GM20000 (cell line): ENCODE measurements around the gene GBX2.

Experiments
- DNase-seq: peaks from one replicate; pipeline ENCODE4 v3.0.0; 2012; ENCODE audit warnings: low spot score
- CTCF ChIP-seq: IDR thresholded peaks from 2 replicates; pipeline ENCODE4 v1.5.1; 2012; ENCODE audit warnings: mild to moderate bottlenecking, control low read depth; ENCODE audit errors: extremely low read depth, missing control alignments

GBX2 gene

GRCh38 chr2:236168110-236169080 is at the start of gene GBX2:
Gene GBX2, minus strand, starts transcription at chr2:236168386. Its CDS starts 415 bp downstream, at chr2:236167971.
- DNase-seq, result peak; percentile 40
- no peak for TF ChIP-seq CTCF

- no peak for DNase-seq
- no peak for TF ChIP-seq CTCF
Measured at GRCh38 chr2:236217926-236218325, 49.7 kb upstream of the GBX2 start.

DNA sequence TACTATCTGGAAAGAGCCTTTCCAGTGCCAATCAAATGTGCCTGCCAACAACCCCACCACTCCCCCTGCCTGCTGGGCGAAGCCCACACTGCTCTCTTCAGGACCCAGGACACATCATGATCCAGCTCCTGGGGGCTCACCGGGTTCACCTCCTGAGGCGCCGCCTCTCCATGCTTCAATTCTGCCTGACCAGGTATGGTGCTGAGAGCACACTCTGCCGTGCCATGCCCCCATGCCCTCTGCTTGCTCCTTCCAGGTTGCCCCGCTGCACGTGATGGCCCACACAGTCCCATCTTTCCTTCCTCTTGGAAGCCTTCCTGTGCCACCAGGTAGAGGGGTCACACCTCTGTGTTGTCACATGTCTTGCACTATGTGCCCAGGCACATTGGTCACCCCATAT is 48.5 kb upstream of the GBX2 start:
- no peak for DNase-seq
- TF ChIP-seq CTCF, result no peak

DNA sequence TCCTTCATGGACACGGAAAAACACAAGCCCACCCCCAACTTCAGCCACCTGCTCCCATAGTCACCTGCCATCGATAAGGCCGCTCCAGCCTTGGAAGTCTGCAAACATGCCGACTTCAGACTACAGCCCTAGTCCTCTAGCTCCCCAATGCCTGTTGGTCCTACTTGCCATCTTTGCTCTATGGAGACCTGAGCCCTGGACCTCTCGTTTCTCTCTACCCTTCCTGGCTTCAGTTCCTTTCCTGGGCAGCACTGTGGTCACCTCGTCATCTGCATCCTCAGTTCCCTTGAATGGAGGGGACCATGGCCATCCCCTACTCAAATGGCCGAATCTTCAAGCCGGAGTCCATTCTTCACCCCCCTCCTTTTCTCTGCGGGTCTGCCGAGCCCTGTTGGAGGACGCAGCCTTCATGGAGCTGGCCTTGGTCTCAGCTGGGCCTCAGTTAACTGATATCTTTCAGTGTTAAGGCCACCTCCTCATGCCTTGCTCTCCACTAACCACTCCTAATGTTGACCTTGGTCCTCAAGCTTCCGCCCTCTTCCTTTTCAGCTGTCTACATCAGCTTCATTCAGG is 47.7 kb upstream of the GBX2 start:
- TF ChIP-seq CTCF, result no peak
- no peak for DNase-seq

DNA sequence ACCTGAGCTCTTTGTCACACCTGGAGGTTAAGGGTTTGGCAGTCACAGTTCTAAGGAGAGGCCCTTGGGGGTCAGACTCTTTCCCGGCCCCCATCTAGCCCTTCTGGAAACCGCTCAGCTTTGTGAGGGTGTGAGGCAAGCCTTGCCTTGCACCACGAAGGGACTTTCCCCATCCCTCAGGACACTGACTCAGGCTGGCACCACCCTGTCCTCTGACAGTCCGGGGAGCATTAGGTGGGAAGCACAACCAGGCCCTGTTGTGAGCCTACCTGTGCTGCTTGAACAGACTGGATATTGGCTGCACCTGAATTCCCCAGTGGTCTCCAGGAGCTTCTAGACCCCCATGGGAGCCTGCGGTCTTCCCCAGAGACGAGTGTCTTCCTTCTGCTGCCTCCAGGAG is 47.0 kb upstream of the GBX2 start:
- TF ChIP-seq CTCF, result no peak
- no peak for DNase-seq

- TF ChIP-seq CTCF, result no peak
- DNase-seq, result no peak
Measured at GRCh38 chr2:236214376-236214995, 46.3 kb upstream of the GBX2 start.

DNA sequence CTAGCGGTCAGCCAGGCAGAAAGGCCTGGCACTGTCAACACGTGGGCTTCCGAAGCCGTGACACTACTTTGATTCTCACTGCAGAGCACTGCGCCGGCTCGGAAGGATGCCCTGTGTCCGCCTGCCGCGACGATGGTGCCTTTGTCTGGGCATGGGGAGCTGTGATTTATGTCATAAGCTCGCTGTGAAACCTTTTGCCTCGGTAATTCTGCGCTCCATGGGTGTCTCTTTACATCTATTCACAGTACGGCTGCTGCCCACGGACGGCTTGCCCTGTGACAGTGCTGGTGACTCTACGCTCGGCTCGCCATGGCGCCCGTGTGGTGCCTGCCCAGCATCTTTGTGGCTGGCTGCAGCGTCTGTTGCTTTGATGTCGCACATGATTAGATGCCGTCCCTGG is 43.1 kb upstream of the GBX2 start:
- DNase-seq, result no peak
- no peak for TF ChIP-seq CTCF
